Umbilical cord (tissue), 2 donors: Measurements from ENCODE around the gene IL16. TPM values are rescaled to one million over a fixed set of nuclear protein-coding genes. Genes with fewer than 3 reads are reported as not detected.

Experiments
- DNase-seq: peaks from one replicate; pipeline ENCODE4 v3.0.0-alpha.2; 2015; ENCODE audit warnings: low spot score
- total RNA-seq: library from RNA; depleted of rRNA; stranded (reverse); fragments of >200 nt; gene quantifications from one replicate; pipeline ENCODE4 v1.2.3, GENCODE V29; 2014; ENCODE audit warnings: low replicate concordance; ENCODE audit not compliant: insufficient read depth

The IL16 gene
- total RNA-seq, 1 donor from 2014 or later, result 7.2 TPM

DNA sequence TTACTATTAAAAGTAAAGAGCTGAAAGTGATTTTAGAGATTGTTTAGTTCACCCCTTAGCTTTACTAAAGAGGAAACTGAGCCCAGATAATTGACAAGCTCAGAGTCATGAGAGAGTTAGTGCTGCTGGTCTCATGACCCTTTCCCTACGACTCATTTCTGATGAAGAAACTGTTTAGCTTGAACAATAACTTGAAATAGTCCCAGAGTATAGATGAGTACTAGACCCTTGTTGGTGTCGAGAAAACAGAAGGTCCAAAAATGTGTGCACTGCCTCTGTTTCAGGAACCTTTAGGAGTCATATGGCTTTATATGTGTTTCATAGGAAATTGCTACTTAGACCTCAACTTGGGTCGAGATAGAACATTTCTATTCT is 58.2 kb downstream of the IL16 start:
- no peak for DNase-seq

DNA sequence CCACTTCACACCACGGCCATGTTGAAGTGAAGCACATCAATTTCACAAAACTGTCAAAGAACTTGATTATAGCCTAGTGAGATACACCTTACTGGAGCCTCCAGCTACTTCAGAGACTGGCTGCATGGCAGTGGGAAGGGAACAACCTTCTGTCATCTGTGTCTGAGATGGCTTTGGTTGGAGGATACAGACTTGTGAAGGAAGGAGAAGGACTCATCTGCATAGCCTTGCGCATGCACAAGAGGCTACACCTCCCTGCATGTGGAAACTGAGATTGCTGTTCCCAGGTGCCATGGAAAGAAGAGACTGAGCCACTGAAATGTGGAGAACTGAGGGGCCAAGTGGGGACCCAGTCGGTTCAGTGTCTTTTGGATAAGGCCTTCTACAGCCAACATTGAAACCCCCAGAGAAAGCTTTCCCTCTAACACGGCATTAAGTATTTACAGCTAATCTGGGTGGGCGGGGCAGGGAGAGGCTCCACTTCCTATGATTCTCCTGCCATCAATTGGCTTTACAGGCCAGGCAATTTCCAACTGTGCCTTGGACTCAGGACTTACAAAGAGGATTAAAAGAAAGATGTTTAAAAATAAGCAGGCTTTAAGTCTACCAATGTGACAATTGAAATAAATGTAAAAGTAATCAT is 58.8 kb downstream of the IL16 start:
- no peak for DNase-seq

DNA sequence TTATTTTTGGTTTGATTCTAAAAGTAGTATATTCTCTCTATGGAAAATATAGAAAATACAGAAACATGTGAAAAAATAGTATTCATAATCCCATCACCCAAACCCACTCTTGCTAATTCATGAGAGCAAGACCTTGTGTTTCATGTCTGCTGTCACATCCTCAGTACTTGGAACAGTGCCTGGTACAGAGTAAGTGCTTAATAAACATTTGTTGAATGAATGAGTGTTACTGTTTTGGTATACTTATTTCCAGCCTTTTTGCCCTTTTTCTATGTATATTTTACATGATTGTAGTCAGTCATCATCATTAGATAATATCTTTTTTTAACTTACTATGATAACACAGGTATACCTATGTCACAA is 59.3 kb downstream of the IL16 start:
- no peak for DNase-seq

DNA sequence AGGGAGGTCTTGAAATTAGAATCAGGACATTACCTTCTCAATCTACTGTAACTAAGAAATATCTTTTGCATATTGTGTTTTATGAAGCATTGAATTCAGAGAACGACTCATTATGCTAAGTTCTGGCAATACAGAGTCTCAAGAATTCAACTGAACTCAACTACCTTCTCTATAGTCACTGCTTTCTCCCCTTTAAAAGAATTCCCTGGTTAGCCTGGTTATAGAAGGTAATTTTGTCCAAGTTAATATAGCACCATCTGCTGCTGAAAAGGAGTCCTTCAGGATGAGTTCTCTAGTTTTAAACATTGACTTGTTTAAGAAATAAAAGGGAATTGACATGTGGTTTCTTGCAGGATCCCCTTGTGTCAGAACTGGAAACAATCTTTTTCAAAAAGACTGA is 60.2 kb downstream of the IL16 start:
- peak; percentile 65 for DNase-seq

DNA sequence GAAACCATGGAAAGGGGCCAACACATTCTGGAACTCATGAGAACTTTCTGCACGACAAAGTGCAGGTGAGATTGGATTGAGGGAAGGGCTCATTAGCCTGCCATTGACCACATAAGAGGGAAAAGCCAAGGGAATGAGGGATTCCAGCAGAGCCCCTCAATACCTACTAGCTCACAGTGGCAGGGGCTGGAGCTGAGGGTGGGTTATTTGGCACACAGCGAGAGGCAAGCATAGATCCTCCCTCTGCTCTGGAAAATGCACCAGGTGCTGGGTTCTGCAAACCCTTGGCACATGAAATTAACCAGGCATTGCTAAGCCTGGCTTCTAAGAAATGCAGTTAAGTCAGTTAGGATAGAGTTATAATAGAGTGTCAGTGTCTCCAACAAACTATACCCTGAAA is 60.8 kb downstream of the IL16 start:
- no peak for DNase-seq

DNA sequence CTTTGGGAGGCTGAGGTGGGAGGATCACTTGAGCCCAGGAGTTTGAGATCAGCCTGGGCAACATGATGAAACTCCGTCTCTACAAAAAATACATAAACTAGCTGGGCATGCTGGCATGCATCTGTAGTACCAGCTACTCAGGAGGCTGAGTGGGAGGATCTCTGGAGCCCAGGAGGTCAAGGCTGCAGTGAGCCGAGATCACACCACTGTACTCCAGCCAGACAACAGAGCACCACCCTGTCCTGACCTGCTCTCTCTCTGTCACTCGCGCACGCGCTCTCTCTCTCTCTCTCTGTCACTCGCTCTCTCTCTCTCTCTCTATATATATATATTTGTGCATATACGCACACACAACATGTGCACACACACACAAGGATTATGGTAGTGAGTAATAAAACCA is 61.8 kb downstream of the IL16 start:
- no peak for DNase-seq

DNA sequence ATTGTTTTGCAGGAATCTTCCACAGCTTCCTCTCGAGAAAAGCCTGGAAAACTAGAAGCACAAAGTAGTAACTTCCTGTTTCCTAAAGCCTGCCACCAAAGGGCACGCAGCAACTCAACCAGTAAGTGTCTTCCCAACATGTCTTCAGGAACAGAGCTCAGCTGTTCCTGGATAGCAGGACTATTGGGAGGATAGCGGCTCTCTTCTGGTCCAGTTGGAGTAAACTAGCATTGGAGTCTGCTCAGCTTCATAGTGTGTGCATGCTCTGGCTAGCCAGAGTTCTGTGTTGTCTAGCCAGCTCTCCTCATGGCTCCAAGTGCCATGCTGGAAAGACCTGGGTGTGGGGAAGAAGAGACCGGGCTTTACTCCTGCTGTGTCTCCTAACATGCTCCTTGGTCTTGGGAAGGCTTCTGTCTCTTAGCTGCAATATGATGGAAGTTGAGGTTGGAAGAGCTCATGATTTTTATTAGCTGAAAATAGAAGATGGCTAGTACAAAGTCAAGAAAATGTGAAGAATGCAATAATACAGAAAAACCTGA is 63.1 kb downstream of the IL16 start:
- no peak for DNase-seq

DNA sequence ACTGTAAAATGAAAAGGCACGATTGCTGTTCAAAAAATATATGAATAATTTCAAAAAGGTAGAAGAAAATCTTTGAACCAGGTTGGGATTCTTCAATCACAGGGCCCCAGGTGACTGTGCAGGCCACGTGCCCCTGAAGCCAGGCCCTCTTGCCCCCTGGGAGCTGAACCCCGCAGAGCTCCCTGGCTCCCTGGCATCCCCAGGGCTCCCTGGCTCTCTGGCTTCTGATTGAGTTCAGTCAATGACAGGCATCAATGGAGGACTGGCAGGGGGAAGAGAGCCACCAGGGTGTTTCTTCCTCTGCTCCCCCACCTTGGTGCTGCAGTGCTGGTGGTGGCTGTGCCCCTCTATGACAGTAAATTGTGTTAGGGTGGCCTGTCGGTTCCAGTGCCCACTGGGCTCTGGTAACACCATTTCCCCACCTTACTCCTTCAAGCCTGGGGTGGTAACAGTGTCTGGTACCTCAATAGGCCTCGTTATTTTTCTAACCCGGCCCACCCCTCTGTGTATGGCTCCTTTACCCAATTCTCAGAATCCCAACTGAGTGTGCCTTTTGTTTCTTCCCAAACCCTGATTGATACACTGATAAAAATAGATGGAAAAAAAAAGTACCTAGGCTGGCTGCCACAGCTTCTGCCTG is 64.6 kb downstream of the IL16 start:
- DNase-seq, result no peak

DNA sequence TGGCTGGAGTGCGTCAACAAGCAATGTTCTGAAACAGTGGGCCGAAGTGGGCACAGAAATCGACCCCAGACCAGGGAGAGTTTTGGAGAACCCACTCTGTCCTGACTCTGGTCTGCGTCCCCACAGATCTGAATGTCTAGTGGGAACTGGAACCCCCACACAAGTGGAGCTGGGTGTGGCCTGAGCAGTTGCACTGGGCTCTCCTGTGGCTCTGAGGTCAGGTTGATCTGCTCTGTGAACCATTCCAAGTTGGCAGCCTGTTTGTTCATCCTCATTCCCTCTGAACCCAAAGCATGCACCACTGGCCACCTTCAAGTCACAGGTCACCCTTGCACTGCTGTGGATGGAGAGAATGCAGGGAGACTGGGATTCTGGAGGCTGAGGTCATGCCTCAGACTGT is 66.8 kb downstream of the IL16 start:
- no peak for DNase-seq

DNA sequence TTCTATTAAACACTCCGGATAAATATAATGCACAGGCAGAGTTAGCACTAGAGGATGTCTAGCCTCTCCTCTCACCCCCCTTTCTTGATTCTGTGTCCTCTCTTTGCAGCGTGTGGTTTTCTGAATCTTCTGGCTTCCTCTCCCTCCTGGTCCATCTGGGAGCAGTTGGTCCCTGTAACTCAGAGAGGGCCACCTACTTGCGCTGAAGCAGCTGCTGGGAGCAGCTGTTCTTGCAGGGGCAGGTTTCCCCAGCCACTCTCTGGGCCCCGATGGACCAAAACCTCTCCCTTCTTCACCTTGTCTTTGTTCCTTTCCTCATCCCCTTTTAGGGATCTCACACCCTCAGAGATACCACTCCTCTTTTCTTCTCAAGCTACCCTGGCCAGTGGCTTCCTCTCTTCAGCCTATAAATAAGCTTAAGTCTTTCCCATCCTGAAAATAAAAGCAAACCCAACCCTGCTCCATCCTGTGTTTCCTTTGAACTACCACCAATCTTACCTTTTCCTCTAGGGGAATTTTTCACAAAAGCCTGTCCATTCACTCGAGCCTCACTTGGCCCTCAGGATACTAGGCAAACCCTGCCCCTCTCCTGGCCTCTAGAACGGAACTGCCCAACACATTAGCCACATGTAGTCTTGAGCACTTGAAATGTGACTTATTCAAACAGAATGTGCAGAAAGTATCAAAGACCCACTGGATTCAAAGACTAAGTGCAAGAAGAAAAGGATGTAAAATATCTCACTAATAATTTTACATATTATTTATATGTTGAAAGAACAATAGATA is 67.6 kb downstream of the IL16 start:
- DNase-seq, result no peak

DNA sequence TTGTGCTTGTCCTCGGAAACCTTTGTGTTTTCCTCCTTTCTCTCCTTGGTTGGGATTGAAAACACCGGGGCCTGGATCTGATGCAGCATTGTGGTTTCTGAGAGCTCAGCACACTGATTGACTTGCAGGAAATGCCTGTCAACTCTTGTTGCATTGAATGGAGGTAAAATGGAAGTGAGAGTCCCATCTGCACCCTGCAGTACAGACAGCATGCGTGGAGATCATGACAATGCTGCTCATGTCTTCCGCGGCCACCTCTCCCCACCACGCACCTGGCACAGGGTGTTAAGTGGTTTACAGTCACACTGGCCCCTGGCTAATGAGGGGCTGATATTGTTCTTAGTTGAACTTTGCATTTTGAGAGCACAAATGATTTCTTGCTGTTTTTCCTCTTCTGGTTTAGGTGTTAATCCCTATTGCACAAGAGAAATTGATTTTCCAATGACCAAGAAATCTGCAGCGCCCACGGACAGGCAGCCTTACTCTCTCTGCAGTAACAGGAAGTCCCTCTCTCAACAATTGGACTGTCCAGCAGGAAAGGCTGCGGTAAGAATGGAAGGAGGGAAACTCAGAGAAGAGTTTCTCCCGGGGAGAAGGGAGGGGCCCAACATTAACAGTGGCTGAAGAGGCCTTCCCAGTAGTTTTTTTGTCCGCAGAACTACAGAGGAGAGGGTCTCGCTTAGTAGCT is 68.7 kb downstream of the IL16 start:
- no peak for DNase-seq

DNA sequence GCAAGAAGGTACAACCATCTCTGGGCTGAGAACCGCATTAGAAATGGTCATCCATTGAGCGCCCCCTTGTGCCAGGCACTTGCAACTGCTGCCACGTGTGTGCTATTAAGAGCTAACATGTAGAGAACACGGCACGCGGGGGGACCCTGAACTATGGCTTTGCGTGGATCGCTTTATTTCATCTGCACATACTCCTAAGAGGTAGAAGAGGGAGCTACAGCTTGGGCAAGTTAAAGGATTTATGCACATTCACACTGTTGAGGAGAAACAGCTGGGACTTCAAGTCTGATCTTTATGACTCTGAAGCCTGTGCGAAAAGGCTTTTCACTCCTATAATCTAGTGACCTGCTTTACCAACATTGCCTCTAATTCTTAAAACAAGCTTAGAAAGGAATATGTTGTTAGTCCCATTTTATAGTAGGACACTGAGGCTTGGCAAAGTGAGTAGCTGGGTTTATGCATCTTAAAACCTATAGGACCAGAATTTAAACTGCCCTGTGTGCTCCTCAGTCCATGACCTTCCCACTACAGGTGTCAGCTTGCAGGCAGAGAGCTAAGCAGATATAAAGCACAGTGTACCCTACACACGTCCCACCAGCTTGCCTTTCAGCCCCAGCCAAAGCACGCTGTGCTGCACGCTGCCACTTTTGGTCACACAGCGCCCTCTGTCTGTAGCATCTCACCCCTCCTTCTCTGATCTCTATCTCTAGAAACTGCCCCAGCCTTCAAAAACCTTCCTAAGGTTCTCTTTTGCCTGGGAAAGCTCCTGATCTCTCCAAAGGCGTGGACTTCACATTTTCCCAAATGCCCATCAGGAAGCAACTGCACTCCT is 69.5 kb downstream of the IL16 start:
- peak; percentile 84 for DNase-seq

DNA sequence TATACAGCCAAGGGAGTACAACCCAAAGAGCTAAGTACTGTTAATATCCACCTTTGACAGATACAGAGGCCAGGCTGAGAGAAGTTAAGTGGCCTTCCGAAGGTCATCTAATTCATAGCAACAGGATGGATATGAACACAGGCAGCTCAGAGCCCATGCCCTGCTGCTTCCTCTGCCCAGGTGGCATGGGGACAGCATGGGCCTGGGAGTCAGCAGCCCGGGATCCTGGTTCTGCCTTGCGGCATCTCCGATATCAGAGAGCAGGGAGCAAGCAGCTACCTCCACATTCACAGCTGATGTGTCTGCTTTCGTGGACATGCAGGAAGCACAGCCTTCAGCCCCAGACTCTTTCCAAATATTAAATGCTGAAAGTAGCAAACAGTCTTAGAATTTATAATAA is 71.7 kb downstream of the IL16 start:
- DNase-seq, result no peak

DNA sequence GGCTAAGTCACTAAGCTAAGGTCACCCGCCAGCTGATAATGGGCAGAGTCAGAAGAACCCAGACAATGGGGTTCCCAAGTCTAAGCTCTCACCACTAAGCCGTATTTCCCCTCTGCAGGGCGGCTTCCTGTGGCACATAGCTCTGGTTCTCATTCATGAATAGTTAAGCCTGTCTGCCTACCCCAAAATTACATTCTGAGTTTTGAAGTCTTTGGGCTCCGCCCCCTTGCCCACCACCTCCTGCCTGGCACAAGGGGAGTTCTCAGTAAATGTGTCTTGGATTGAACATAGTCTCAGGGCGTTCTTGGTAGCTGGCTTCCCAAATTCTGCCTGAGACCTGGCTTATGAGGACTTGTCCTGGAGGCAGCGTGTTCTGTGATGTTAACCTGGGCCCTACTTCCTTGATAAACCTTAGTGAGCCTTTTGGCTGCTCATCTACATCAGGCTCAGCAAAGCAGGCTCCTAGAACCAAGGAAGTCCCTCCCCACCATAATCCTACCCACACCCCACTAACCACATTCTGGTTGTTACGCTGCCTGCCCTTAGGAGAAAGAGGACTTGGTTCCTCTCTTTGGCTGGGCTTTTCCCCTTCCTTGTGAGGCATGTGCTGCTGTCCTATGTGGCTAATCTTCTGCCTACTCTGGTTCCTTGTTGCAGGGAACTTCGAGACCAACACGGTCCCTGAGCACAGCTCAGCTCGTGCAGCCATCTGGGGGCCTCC is 72.4 kb downstream of the IL16 start:
- DNase-seq, result no peak

DNA sequence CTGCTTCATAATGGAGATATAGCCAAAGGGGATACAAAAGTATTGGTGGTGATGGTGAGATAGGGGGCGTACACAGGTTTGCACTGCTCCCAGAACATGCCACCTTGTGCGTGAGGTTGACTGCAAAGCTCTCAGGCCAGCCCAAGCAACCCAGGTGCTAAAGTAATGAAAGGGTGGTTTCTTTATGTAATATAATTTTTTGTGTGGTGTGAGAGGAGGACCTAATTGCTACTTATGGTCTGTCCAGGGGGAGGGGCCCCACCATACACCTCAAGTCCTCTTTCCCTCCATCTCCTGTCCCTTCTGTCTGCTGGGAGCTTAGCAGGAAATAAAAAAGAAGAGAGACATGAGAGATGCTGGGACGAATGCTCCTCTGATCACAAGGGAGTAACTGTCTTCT is 73.5 kb downstream of the IL16 start:
- no peak for DNase-seq

DNA sequence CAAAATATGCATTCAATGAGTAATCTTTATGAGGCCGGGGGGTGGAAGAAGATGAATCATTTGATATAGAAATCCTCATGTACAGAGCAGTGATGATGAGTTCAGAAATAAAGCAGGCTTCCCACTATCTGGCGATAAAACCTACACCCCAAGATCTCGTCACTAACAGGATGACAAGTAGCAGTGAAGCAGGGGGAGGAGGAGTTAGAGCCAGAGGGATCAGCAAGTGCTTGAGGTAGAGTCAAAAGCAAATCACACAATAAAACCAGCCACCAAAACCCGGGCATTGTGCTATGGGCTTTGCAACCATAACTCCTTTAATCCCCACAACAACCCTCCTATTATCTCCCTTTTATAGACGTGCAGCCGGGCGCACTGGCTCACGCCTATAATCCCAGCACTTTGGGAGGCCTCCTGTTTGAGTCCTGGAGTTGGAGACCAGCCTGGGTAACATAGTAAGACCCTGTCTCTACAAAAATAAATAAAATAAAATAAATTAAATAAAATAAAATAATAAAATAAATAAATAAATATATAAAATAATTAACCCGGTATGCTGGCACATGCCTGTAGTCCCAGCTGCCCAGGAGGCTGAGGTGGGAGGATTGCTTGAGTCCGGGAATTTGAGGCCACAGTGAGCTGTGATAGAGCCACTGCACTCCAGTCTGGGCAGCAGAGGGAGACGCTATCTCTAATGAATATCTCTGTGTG is 74.3 kb downstream of the IL16 start:
- peak; percentile 82 for DNase-seq

DNA sequence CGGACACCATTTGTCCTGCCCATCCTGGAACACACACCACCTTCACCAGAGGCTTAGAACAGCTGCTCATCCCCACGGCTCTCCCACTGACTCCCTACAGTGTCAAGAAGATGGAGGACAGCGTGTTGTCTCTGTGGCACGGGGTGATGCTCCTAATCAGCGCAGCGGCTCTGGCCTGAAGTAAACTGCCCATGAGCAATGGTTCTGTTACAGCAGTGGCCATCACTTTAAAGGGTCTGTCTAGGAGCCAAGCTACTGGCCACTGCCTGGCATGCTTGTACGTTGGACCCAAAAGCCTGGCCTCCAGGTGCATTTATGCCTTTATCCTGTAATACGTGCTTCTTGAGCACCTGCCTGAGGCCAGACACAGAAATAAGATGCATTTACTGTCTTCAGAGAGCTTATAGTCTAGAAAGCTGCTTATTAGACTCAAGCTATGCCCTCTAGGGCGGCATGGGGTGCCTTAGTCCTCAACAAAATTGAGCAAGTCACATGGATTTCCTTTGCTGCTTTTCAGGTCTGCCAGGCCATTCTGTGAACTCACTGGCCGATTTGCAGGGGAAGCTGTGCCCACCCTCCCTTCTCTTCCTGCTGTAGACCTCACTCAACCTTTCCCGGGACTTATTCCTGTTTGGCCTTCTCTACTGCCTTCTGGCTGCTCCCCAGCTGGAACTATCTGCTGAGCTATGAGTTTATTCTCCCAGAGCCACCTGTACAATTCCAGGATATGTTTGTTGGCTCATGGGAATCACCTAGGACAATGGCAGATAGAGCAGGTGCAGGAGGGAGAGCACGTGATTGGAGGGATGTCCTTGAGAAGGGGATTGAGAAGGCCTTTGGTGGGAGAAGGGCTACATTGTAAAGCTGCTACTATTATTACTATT is 75.3 kb downstream of the IL16 start:
- no peak for DNase-seq

DNA sequence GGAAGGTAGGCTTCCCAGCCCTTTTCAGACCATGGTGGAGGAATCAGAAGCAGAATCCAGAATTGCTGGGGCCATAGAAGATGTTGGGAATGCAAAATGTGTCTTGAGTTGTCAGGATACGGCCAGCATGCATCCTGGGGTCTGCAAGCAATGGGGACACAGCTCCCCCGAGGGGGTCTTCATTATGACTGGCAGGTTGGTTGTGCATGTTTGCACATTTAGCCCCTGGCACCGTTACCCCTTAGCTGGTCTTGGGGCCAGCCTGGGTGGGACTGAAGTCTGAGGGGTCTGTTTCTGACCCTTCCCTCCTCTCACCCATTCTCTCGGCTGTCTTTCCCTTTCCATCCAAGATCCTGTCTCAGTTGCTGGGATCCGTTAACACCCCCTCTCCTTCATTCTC is 76.5 kb downstream of the IL16 start:
- no peak for DNase-seq

DNA sequence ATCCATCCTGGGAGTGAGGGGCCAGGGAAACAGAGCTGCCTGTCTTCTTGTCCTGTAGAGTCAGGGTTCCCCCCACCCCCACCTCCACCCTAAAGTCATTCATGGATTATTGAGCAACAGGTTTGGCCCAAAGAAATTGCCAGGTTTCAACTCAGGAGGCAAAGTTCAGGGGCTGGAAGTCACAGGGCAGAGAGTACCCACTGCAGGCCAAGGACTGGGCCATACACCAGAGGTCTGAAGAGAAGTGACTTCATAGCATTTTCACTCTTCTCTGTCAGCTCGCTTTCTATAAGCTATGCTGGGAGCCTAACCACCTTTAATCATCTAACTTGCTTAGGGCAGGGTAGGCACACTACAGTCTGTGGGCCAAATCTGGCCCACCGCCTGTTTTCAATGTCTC is 77.2 kb downstream of the IL16 start:
- no peak for DNase-seq
